GM19438 (cell line): ENCODE data around the gene F10.

ENCODE experiments used
- ATAC-seq: cut with Tn5 transposase; IDR thresholded peaks from one replicate; pipeline ENCODE4 v1.9.1; 2021; ENCODE audit warnings: low read depth; ENCODE audit not compliant: unreplicated experiment

Gene F10

DNA sequence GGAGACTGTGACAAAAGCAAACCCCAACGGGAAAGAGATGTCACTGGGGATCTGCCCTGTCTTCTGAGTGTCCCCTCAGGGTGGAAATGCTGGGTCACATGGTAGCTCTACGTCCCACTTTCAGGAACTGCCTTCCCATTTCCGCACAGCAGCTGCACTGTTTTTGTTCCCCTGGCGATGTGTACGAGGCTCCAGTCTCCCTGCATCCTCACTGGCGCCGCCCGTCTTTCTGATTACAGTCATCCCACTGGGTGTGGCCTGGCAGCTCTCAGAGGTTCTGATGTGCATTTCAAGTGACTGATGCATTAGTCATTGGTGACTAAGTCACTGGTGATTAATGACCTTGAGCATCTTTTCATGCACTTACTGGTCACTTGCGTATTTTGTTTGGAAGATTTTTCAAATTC lies 64.7 kb downstream of the F10 start:
- no peak for ATAC-seq

DNA sequence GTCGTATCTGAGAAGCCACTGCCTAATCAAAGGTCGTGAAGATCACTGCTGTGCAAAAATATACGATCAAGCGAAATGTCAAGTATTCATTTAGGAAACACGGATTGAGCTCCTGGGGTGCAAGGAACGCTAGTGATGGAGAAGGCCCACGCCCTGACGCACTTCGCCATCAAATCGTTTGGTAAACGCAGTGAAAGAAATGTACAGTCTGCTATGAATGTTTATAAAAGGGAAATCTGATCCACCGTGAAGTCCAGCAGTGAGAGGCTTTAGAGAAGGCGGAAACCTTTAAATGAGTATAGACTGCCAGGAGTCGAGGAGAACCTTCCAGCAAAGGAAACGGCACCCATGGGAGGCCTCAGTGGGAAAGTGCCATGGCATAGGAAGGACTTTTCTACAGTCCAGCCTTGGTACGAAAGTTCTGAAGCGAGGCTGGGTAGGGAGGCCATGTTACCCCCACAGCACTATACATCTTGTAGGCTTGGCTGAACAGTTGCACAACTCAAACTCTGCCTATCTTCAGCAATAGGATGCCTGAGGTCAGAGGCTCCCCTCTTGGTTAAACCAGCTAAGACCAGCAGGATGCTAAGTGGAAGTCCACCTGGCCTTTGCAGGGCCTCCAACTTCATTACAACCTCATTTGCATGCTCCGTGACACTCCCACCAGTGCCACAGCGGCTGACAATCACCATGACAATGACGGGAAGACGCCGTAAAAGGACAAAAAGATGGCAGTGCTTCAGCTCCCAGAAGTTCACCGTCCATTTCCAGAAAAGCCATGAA lies 65.5 kb downstream of the F10 start:
- no peak for ATAC-seq

DNA sequence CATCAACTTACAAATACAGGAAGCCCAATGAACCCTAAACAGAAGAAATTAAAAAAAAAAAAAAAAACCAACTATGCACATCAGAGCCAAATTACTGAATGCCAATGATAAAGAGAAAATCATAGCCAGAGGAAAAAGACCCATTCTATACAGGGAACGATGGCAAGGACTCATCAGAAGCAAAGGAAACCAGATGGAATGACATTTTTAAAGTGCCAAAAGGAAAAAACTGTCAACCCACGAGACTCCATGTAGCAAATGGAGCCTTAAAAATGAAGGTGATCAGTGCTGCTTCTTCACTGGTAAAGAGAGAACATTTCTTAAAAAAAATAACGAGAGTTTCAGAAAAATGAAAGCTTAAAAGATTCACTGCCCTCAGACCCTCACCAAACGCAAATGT lies 67.6 kb downstream of the F10 start:
- ATAC-seq = no peak

DNA sequence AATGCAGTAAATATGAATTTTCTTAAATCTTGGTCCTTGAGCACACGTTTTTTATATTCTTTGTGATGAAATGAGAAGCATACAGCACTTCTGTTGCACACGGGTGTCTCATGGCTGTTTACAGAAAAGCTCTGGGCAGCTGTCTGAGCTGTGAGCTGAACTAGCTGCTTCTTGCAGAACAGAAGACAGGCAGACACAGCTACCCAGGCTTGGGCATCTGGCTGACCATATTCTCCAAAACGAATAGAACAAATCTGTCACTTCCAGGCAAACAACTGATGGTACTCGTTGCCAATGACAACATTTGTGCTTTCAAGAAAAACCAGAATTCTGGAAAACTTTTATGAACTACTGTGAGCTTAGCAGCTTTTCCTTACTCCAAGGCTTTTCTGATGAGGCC lies 69.7 kb downstream of the F10 start:
- ATAC-seq = no peak

DNA sequence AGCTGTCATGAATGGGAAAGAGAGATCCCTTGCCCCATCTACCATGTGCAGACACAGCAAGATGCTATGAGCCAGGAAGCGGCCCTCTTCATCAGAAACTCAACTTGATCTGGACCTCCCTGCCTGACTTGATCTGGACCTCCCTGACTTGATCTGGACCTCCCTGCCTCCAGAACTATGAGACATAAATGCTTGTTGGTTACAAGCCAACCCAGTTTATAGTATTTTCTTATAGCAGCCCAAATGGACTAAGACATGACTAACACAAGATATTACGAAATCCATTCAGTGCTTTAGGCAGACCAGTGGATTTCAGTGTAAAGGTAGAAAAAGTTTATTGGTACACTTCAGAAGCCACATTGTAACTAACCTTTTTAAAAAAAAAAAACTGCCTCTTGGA lies 70.3 kb downstream of the F10 start:
- ATAC-seq = no peak

DNA sequence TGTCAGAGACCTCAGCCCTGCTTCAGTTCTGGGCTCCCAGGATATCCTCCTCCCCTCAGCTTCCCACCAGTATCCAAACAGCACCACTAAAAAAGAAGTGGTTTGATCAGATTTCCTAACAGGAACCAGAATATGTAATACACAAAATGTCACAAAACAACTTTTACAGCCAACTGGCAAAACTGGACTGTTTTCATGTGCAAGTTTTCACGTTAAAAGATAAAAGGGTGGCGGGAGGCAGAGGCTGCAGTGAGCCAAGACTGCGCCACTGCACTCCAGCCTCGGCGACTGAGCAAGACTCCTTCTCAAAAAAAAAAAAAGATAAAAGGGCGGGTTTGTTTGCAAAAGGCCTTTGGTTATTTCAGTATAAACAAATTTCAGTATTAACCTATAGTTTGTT lies 72.8 kb downstream of the F10 start:
- no peak for ATAC-seq

DNA sequence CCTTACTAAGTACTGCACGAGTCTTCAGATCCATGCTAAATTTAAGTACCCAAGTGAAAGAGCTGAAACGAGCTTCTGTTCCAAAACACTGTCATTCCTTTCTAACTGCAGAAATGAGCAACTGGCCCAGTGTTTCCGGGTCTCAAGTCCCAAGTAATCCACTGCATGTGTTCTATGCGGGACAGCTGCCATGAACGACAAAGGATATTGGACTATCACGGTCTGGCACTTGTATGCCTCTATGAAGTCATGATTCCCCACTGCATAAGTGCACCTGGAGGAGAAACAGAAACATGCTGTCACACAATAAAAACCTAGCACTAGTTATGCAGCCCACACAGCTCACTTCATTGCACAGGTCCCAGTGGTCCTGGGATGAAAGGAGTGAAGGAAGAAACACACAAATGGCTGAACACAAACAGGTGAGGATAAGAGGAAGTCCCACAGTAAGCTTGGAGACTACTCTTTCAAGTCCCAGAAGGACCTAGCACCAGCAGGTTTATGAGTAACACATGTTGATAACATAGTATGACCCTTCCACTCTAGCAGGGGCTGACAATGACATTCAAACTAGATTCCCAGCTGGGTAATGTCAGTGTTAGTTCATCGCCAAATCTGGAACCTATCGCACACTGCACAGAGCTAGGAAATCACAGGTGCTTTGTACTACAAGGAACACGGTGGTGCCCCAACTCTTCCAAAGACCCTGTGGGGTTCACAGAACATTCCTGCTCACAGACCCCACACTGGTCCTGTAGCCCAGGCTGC lies 74.6 kb downstream of the F10 start:
- no peak for ATAC-seq
